GM23248 (cell line): Measurements from ENCODE around the gene LOXHD1. TPM values are rescaled to one million over a fixed set of nuclear protein-coding genes. Genes with fewer than 3 reads are reported as not detected.

Experiments
- DNase-seq: peaks from one replicate; pipeline ENCODE4 v3.0.0-alpha.2; 2015
- H2AFZ ChIP-seq: fragments of 200-600 bp; sonication (generic); 2 replicates; pipeline ENCODE4 v1.6.1; 2016; ENCODE audit warnings: antibody characterized with exemption
- H3F3A ChIP-seq: fragments of 200-600 bp; sonication (generic); 2 replicates; pipeline ENCODE4 v1.6.1; 2016; ENCODE audit warnings: mild to moderate bottlenecking, antibody characterized with exemption, mixed run types; ENCODE audit not compliant: insufficient read depth
- H3K27ac ChIP-seq: fragments of 200-600 bp; sonication (generic); 2 replicates; pipeline ENCODE4 v1.5.1; 2016; ENCODE audit warnings: mild to moderate bottlenecking
- H3K27me3 ChIP-seq: fragments of 200-600 bp; sonication (generic); replicated peaks from 2 replicates; pipeline ENCODE4 v1.6.1; 2016; ENCODE audit warnings: mild to moderate bottlenecking; ENCODE audit not compliant: insufficient read depth
- H3K36me3 ChIP-seq: fragments of 200-600 bp; sonication (generic); 2 replicates; pipeline ENCODE4 v1.6.1; 2016; ENCODE audit warnings: low read depth, mild to moderate bottlenecking
- H3K4me1 ChIP-seq: fragments of 200-600 bp; sonication (generic); 2 replicates; pipeline ENCODE4 v1.6.1; 2016; ENCODE audit warnings: mild to moderate bottlenecking; ENCODE audit not compliant: insufficient read depth
- H3K4me2 ChIP-seq: fragments of 200-600 bp; sonication (generic); one replicate; pipeline ENCODE4 v1.6.1; 2016; ENCODE audit warnings: mild to moderate bottlenecking; ENCODE audit not compliant: unreplicated experiment
- H3K4me3 ChIP-seq: fragments of 200-600 bp; sonication (generic); 2 replicates; pipeline ENCODE4 v1.5.1; 2016; ENCODE audit warnings: mild to moderate bottlenecking
- H3K79me2 ChIP-seq: fragments of 200-600 bp; sonication (generic); 2 replicates; pipeline ENCODE4 v1.6.1; 2016; ENCODE audit warnings: mild to moderate bottlenecking; ENCODE audit not compliant: insufficient read depth
- H3K9ac ChIP-seq: fragments of 200-600 bp; sonication (generic); 2 replicates; pipeline ENCODE4 v1.6.1; 2016; ENCODE audit warnings: mild to moderate bottlenecking
- H3K9me2 ChIP-seq: fragments of 200-600 bp; sonication (generic); 2 replicates; pipeline ENCODE4 v1.6.1; 2016; ENCODE audit warnings: mixed run types, mild to moderate bottlenecking, moderate library complexity; ENCODE audit not compliant: insufficient read depth
- H3K9me3 ChIP-seq: fragments of 200-600 bp; sonication (generic); one replicate; pipeline ENCODE4 v1.6.1; 2017; ENCODE audit warnings: low read depth
- H4K20me1 ChIP-seq: fragments of 200-600 bp; sonication (generic); 2 replicates; pipeline ENCODE4 v1.6.0; 2016; ENCODE audit not compliant: insufficient read depth
- EZH2 ChIP-seq: fragments of 200-600 bp; sonication (generic); IDR thresholded peaks from 2 replicates; pipeline ENCODE4 v1.6.1; 2018; ENCODE audit warnings: antibody characterized with exemption, mild to moderate bottlenecking; ENCODE audit not compliant: insufficient read depth, poor library complexity, severe bottlenecking
- EZH2phosphoT487 ChIP-seq: fragments of 200-600 bp; sonication (generic); IDR thresholded peaks from 2 replicates; pipeline ENCODE4 v1.6.1; 2018; ENCODE audit warnings: antibody characterized with exemption, moderate library complexity, mild to moderate bottlenecking, low read depth; ENCODE audit not compliant: insufficient read depth
- WGBS, 2 experiments: methylation state at CpG; one replicate each; pipeline ENCODE4 v1.1.6; 2015 to 2017; ENCODE audit warnings: low lambda C conversion rate in 2 of 2, low coverage in 1 of 2; ENCODE audit errors: missing lambda C conversion rate in 2 of 2; 5-methylcytosine and 5-hydroxymethylcytosine counted together
- in situ Hi-C: fragments of 300-500 bp; cut with MboI; formaldehyde crosslinking; loops from 2 replicates; pipeline ENCODE4 v1.15.0; 2020
- polyA plus RNA-seq: library from polyadenylated mRNA; unstranded; fragments of >200 nt; fragmentation: Nextera tagmentation; extraction: Ambion mirVana; gene quantifications from 2 replicates; pipeline ENCODE4 v1.2.1, GENCODE V29; 2016
- total RNA-seq: library from RNA; depleted of rRNA; stranded (reverse); fragments of >200 nt; shearing (Covaris generic); gene quantifications from 2 replicates; pipeline ENCODE4 v1.2.3, GENCODE V29; 2014

The LOXHD1 gene
- total and polyA plus RNA-seq, 2 experiments from 2014 or later, result not detected

GRCh38 chr18:46621111-46621766 is 35.8 kb downstream of the LOXHD1 start:
- no peak for TF ChIP-seq EZH2phosphoT487
- TF ChIP-seq EZH2, result no peak
- Histone ChIP-seq H3K9me2 (no peaks in the 10 kb centered on the region), H3K9ac (no peak overlapping the region), H3K9me3 (no peaks in the 10 kb centered on the region), H4K20me1 (no peaks in the 10 kb centered on the region), H3K27me3 (0 out of 2 replicates have a peak, but pooled peaks cover 3% of the 10 kb centered on the region), H3F3A (no peaks in the 10 kb centered on the region), H3K79me2 (no peaks in the 10 kb centered on the region), H3K4me1 (0 out of 2 replicates have a peak, but pooled peaks cover 4% of the 10 kb centered on the region), H3K27ac (no peak overlapping the region), H3K36me3 (no peaks in the 10 kb centered on the region), H3K4me3 (no peak overlapping the region), H2AFZ (no peak overlapping the region), H3K4me2 (no peak overlapping the region)
- DNase-seq, result no peak
- 38 to 40% methylated on average over 6 of the region's 6 CpGs for WGBS, 2 experiments
- in situ Hi-C loops, result no loop called here

- H4K20me1 ChIP-seq, result no peaks in the 10 kb centered on the region
- no peaks in the 10 kb centered on the region for H3K36me3 ChIP-seq
- H3F3A ChIP-seq, result no peaks in the 10 kb centered on the region
- no peak overlapping the region for H3K4me2 ChIP-seq
- H3K4me3 ChIP-seq, result no peak overlapping the region
- H3K9me3 ChIP-seq, result no peaks in the 10 kb centered on the region
- H3K27ac ChIP-seq, result no peak overlapping the region
- H2AFZ ChIP-seq, result no peak overlapping the region
- H3K79me2 ChIP-seq, result no peaks in the 10 kb centered on the region
- 33 to 43% methylated on average over 3 of the region's 3 CpGs for WGBS, 2 experiments
- TF ChIP-seq EZH2phosphoT487 (no peak), EZH2 (no peak)
- H3K27me3 ChIP-seq, result peaks cover 12% of the 10 kb centered on the region
- in situ Hi-C loops, result no loop called here
- no peaks in the 10 kb centered on the region for H3K9me2 ChIP-seq
- 0 out of 2 replicates have a peak, but pooled peaks cover 4% of the 10 kb centered on the region for H3K4me1 ChIP-seq
- DNase-seq, result no peak
- no peak overlapping the region for H3K9ac ChIP-seq
Measured at GRCh38 chr18:46619559-46619958, 37.5 kb downstream of the LOXHD1 start.

GRCh38 chr18:46615720-46616119 is 41.3 kb downstream of the LOXHD1 start:
- H3K36me3 ChIP-seq, result no peaks in the 10 kb centered on the region
- H3K27me3 ChIP-seq, result peaks cover 12% of the 10 kb centered on the region
- no peaks in the 10 kb centered on the region for H3K9me3 ChIP-seq
- no peak overlapping the region for H2AFZ ChIP-seq
- H3K79me2 ChIP-seq, result no peaks in the 10 kb centered on the region
- H3K9ac ChIP-seq, result no peak overlapping the region
- no peak overlapping the region for H3K27ac ChIP-seq
- no peak for DNase-seq
- no peaks in the 10 kb centered on the region for H3K9me2 ChIP-seq
- no peak overlapping the region for H3K4me3 ChIP-seq
- no peaks in the 10 kb centered on the region for H3K4me1 ChIP-seq
- no peak overlapping the region for H3K4me2 ChIP-seq
- in situ Hi-C loops, result no loop called here
- TF ChIP-seq EZH2 (no peak), EZH2phosphoT487 (no peak)
- H4K20me1 ChIP-seq, result no peaks in the 10 kb centered on the region
- no peaks in the 10 kb centered on the region for H3F3A ChIP-seq

- no peak overlapping the region for H3K9ac ChIP-seq
- TF ChIP-seq EZH2 (no peak), EZH2phosphoT487 (no peak)
- no peaks in the 10 kb centered on the region for H3K36me3 ChIP-seq
- H3K9me3 ChIP-seq, result no peaks in the 10 kb centered on the region
- H3K4me2 ChIP-seq, result no peak overlapping the region
- WGBS, 2 experiments, result 62 to 71% methylated on average over 2 of the region's 2 CpGs
- H2AFZ ChIP-seq, result no peak overlapping the region
- no peaks in the 10 kb centered on the region for H3K4me1 ChIP-seq
- no peaks in the 10 kb centered on the region for H3K9me2 ChIP-seq
- no peaks in the 10 kb centered on the region for H3F3A ChIP-seq
- 0 out of 2 replicates have a peak, but pooled peaks cover 12% of the 10 kb centered on the region for H3K27me3 ChIP-seq
- H3K79me2 ChIP-seq, result no peaks in the 10 kb centered on the region
- H3K4me3 ChIP-seq, result no peak overlapping the region
- H4K20me1 ChIP-seq, result no peaks in the 10 kb centered on the region
- DNase-seq, result no peak
- in situ Hi-C loops, result no loop called here
- H3K27ac ChIP-seq, result no peak overlapping the region
Measured at GRCh38 chr18:46609048-46609447, 48.0 kb downstream of the LOXHD1 start.
